ENCODE results near the gene SMPDL3B. TPM values are rescaled to one million over a fixed set of nuclear protein-coding genes. Genes with fewer than 3 reads are reported as not detected.

Gene SMPDL3B
- total RNA-seq, 1 donor from 2014 or later = not detected

DNA sequence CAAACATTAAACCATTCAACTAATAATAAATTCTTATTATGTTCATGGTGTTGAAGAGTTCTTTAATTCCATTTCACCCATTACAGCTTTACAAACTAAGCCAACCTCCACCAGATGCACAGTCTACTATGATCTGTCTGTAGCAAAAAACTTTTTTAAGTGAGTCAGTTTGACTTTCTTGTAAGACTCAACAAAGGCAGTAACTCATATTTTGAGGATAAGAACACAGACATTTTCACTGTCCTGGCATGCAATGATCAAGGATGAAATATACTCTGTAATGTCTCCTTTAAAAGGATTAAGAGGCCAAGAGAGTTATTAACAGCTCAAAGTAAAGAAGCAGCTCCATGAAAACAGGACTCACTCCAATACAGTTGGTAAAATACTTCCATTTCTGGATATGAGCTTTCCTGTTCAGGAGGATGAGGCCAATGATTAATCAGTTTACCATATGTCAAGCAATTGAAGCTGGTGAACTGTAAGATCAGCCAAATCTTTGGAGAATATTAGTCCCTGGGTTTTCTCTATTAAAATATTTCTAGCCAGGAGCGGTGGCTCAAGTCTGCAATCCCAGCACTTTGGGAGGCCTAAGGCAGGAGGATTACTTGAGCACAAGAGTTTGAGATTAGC lies 45.5 kb downstream of the SMPDL3B start:
- peaks cover 20% of the 10 kb centered on the region for H3K4me1 ChIP-seq
- peaks cover 34% of the 10 kb centered on the region for H3K36me3 ChIP-seq
- no peaks in the 10 kb centered on the region for H3K27me3 ChIP-seq (ENCODE audit: low read depth)
- H3K27ac ChIP-seq (replicated peaks) = peak overlapping the region; percentile 18
- TF ChIP-seq, protein P1, sequence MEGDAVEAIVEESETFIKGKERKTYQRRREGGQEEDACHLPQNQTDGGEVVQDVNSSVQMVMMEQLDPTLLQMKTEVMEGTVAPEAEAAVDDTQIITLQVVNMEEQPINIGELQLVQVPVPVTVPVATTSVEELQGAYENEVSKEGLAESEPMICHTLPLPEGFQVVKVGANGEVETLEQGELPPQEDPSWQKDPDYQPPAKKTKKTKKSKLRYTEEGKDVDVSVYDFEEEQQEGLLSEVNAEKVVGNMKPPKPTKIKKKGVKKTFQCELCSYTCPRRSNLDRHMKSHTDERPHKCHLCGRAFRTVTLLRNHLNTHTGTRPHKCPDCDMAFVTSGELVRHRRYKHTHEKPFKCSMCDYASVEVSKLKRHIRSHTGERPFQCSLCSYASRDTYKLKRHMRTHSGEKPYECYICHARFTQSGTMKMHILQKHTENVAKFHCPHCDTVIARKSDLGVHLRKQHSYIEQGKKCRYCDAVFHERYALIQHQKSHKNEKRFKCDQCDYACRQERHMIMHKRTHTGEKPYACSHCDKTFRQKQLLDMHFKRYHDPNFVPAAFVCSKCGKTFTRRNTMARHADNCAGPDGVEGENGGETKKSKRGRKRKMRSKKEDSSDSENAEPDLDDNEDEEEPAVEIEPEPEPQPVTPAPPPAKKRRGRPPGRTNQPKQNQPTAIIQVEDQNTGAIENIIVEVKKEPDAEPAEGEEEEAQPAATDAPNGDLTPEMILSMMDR (IDR thresholded peaks at IDR 0.05; ENCODE audit: borderline replicate concordance) = no peak
- no peak for DNase-seq
- intact Hi-C loops (cut with micrococcal nuclease) = no loop called here
- H3K9me3 ChIP-seq (replicated peaks) = no peaks in the 10 kb centered on the region
- H3K4me3 ChIP-seq = no peak overlapping the region

DNA sequence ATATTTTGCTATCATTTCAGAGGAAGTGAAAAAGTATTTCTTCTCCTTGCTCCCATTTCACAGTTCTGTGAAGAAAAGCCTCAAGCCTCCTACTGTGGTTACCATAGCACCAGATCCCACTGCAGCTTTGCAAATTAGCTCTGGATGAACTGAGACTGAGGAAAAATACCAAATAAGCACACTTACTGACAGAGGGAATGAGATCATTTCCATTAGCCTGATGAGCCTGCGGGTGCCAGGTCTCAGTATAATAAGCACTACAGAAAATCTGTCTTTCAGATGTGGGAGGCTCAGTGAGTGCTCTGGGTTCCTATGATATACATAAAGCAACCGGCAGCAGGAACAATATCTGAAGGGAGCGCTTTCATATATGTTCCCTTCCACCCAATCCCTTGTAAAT lies 46.3 kb downstream of the SMPDL3B start:
- intact Hi-C loops (cut with micrococcal nuclease) = no loop called here
- Histone ChIP-seq H3K4me1 (peaks cover 20% of the 10 kb centered on the region), H3K4me3 (no peak overlapping the region), H3K27me3 (ENCODE audit: low read depth) (no peaks in the 10 kb centered on the region), H3K9me3 (replicated peaks) (no peaks in the 10 kb centered on the region), H3K27ac (replicated peaks) (no peak overlapping the region), H3K36me3 (peaks cover 35% of the 10 kb centered on the region)
- TF ChIP-seq, protein P1 (IDR thresholded peaks at IDR 0.05; ENCODE audit: borderline replicate concordance) = no peak
- DNase-seq = no peak

- H3K9me3 ChIP-seq (replicated peaks) = no peaks in the 10 kb centered on the region
- peaks cover 73% of the 10 kb centered on the region for H3K36me3 ChIP-seq
- no peak for DNase-seq
- no peaks in the 10 kb centered on the region for H3K27me3 ChIP-seq (ENCODE audit: low read depth)
- TF ChIP-seq, protein P1 (IDR thresholded peaks at IDR 0.05; ENCODE audit: borderline replicate concordance) = no peak
- H3K27ac ChIP-seq (replicated peaks) = no peak overlapping the region
- no peak overlapping the region for H3K4me3 ChIP-seq
- H3K4me1 ChIP-seq = peaks cover 37% of the 10 kb centered on the region
- intact Hi-C loops (cut with micrococcal nuclease) = no loop called here
These were observed 56.2 kb downstream of the SMPDL3B start for GRCh38 chr1:27990920-27991537.

GRCh38 chr1:27992276-27992675 lies 57.5 kb downstream of the SMPDL3B start:
- peaks cover 37% of the 10 kb centered on the region for H3K4me1 ChIP-seq
- H3K4me3 ChIP-seq = no peak overlapping the region
- H3K27ac ChIP-seq (replicated peaks) = peak overlapping the region; percentile 53
- DNase-seq = no peak
- intact Hi-C loops (cut with micrococcal nuclease) = no loop called here
- H3K36me3 ChIP-seq = peaks cover 75% of the 10 kb centered on the region
- H3K9me3 ChIP-seq (replicated peaks) = no peaks in the 10 kb centered on the region
- TF ChIP-seq, protein P1 (IDR thresholded peaks at IDR 0.05; ENCODE audit: borderline replicate concordance) = no peak
- no peaks in the 10 kb centered on the region for H3K27me3 ChIP-seq (ENCODE audit: low read depth)

DNA sequence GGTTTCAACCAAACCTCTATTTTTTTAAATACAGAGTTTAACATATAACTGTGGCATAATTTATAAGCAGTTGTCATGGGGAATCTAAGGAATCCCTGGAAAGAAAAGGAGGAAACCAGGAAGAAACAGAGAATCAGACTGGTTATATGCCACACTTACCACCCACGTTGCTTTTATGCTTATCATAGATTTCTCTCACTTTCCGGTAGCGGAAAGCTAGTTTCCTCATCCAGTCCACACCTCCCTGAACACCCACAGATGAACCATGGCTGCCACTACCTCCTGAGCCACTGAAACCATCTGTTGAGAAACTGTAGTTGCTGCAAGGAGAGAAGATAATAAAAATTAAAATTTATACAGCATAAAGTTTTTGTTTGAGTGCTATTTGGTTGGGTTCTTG lies 58.4 kb downstream of the SMPDL3B start:
- no peak overlapping the region for H3K4me3 ChIP-seq
- H3K27ac ChIP-seq (replicated peaks) = peak overlapping the region; percentile 53
- H3K4me1 ChIP-seq = peaks cover 37% of the 10 kb centered on the region
- H3K27me3 ChIP-seq (ENCODE audit: low read depth) = no peaks in the 10 kb centered on the region
- DNase-seq = no peak
- intact Hi-C loops (cut with micrococcal nuclease) = no loop called here
- H3K36me3 ChIP-seq = peaks cover 75% of the 10 kb centered on the region
- H3K9me3 ChIP-seq (replicated peaks) = no peaks in the 10 kb centered on the region
- TF ChIP-seq, protein P1 (IDR thresholded peaks at IDR 0.05; ENCODE audit: borderline replicate concordance) = no peak
